ENCODE results near the gene MAPK14.

GRCh38 chr6:35993150-35993549 is 34.5 kb upstream of the MAPK14 start:
- no peak for TF ChIP-seq EZH2 (IDR thresholded peaks at IDR 0.05; ENCODE audit: low read length, unreplicated experiment)
- no peak for TF ChIP-seq CTCF (conservative IDR thresholded peaks at IDR 0.05; ENCODE audit: low read depth, low read length)
- no peak for TF ChIP-seq EZH2phosphoT487 (IDR thresholded peaks at IDR 0.05; ENCODE audit: borderline replicate concordance, low read length)

All from PC-3 (cell line).